Activated B cell treated with CpG ODN at 0.5 μM for 24 hours (primary cell): ENCODE measurements around the gene ADGRF5. TPM values are rescaled to one million over a fixed set of nuclear protein-coding genes. Genes with fewer than 3 reads are reported as not detected.

Source experiments
- ATAC-seq: fragments of 200-7000 bp; cut with Tn5 transposase; one replicate; pipeline ENCODE4 v1.10.0; 2021; ENCODE audit warnings: low read depth, mild to moderate bottlenecking, moderate library complexity
- CTCF ChIA-PET: fragments of 350-600 bp; sonication (Branson Sonifier 250); formaldehyde crosslinking; loops from one replicate; lab custom pipeline; 2021; ENCODE audit warnings: antibody characterized with exemption; lab: Charles Lee
- POLR2A ChIA-PET: fragments of 350-600 bp; sonication (Branson Sonifier 250); formaldehyde crosslinking; loops from one replicate; lab custom pipeline; 2021; ENCODE audit warnings: antibody characterized with exemption; lab: Charles Lee
- DNase-seq: peaks from one replicate; pipeline ENCODE4 v3.0.0; 2022
- H3K27ac Mint-ChIP-seq: one replicate; pipeline ENCODE4 v1.8.0; 2020; ENCODE audit warnings: mixed read lengths
- H3K27me3 Mint-ChIP-seq: one replicate; pipeline ENCODE4 v1.8.0; 2021; ENCODE audit warnings: mixed read lengths
- H3K36me3 Mint-ChIP-seq: one replicate; pipeline ENCODE4 v1.8.0; 2021; ENCODE audit warnings: low read depth, mixed read lengths
- H3K4me1 Mint-ChIP-seq: one replicate; pipeline ENCODE4 v1.8.0; 2021; ENCODE audit warnings: mixed read lengths
- H3K4me3 Mint-ChIP-seq: one replicate; pipeline ENCODE4 v1.8.0; 2020; ENCODE audit warnings: mild to moderate bottlenecking, mixed read lengths
- H3K9me3 Mint-ChIP-seq: one replicate; pipeline ENCODE4 v1.8.0; 2020; ENCODE audit warnings: mixed read lengths
- intact Hi-C: fragments of 100-400 bp; cut with micrococcal nuclease; formaldehyde crosslinking; loops from one replicate; pipeline ENCODE4 v1.15.1; 2024
- total RNA-seq: library from RNA; stranded (reverse); gene quantifications from 2 replicates; pipeline ENCODE4 v1.2.3, GENCODE V29; 2022
- TF ChIP-seq, protein P1 (sequence below): fragments of 200-600 bp; IDR thresholded peaks from one replicate; pipeline ENCODE4 v1.8.0; 2022; ENCODE audit warnings: antibody characterized with exemption, mild to moderate bottlenecking

The ADGRF5 gene
- total RNA-seq, 1 donor from 2014 or later, result not detected

DNA sequence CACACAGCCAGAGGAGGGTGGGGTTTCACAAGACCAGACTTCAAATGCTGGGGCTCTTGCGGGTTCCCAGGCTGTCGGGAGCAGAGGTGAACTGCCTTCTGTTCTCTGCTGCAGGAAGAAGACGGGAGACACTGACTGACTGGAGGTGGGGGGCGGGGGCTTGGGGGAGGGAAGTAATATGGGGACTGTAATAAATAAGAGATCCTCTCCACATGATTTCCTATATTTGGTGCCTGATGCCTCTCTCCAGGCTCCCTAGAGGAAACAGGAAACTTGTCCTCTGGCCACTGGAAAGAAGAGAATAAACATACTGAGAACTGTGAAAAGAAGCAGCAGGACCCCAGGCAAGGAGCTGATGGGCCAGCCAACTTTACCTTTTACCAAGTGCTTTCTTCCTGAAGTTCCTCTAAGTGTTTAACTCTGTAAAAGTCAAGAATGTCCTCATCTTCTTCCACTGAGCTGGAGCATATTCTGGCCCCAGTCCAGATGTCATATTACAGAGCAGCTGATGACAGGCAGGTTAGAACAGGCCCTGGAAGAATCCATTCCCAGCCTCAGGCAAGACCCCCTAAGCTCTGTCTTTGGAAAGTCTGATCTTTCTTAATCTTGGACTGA, 33.2 kb upstream of the ADGRF5 start:
- no peak for ATAC-seq
- Mint-ChIP-seq H3K4me1 (no peaks in the 10 kb centered on the region), H3K9me3 (no peaks in the 10 kb centered on the region), H3K27ac (no peak overlapping the region), H3K27me3 (peaks cover 9% of the 10 kb centered on the region), H3K36me3 (no peaks in the 10 kb centered on the region), H3K4me3 (no peak overlapping the region)
- TF ChIP-seq, protein P1, sequence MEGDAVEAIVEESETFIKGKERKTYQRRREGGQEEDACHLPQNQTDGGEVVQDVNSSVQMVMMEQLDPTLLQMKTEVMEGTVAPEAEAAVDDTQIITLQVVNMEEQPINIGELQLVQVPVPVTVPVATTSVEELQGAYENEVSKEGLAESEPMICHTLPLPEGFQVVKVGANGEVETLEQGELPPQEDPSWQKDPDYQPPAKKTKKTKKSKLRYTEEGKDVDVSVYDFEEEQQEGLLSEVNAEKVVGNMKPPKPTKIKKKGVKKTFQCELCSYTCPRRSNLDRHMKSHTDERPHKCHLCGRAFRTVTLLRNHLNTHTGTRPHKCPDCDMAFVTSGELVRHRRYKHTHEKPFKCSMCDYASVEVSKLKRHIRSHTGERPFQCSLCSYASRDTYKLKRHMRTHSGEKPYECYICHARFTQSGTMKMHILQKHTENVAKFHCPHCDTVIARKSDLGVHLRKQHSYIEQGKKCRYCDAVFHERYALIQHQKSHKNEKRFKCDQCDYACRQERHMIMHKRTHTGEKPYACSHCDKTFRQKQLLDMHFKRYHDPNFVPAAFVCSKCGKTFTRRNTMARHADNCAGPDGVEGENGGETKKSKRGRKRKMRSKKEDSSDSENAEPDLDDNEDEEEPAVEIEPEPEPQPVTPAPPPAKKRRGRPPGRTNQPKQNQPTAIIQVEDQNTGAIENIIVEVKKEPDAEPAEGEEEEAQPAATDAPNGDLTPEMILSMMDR, result no peak
- CTCF ChIA-PET, result no interaction called here
- POLR2A ChIA-PET, result no interaction called here
- intact Hi-C loops, result no loop called here
- DNase-seq, result no peak

DNA sequence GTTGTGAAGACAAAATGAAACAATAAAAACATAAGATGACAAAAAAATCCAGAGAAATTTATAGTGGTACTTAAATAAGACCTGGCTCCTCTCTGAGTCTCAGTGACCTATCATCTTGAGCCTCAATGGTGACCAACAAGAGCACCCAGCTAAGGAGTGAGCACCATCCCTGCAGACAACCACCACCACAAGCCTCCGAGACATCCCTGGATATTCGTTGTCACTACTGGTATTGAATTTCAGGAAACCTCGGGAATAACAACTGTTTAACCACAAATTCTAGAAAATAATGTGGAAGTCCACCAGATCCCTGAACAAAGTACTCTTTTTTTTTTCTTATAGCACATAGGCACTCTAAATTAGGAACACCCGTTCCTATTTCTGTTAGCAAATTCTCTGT, 32.2 kb upstream of the ADGRF5 start:
- no peak for DNase-seq
- no peak for ATAC-seq
- POLR2A ChIA-PET, result no interaction called here
- H3K4me3 Mint-ChIP-seq, result no peak overlapping the region
- CTCF ChIA-PET, result no interaction called here
- H3K36me3 Mint-ChIP-seq, result no peaks in the 10 kb centered on the region
- intact Hi-C loops, result no loop called here
- H3K9me3 Mint-ChIP-seq, result no peaks in the 10 kb centered on the region
- H3K4me1 Mint-ChIP-seq, result no peaks in the 10 kb centered on the region
- no peak overlapping the region for H3K27ac Mint-ChIP-seq
- TF ChIP-seq, protein P1, result no peak
- H3K27me3 Mint-ChIP-seq, result peaks cover 9% of the 10 kb centered on the region

DNA sequence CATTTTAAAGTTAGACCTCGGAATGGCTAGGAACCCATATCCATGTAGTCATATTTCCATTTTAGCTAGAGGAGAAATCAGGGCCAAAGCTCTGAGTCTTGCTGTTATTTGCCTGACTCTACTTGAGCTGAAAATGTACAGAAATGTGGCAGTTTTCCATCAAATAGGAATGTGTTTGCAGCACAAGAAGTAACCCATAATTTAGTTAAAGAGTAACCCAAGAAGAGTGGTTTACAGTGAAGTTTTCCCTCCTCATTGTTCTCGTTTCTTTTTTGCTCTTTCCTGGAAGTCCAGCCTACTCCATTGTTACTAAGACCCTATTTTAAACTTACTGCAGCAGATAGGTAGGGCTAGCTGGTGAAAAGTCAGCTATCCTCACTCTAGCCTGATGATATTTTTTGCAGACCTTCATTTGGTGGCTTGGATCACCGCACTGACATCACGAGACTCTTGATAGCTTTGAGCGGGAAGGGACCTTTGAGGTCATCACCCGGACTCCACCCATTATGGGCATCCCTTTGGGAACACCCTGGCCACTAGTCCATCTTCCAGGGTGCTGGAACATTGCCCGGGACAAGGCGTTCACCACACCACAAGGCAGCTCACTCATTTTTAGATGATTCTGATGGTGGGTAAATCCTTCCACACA, 28.0 kb upstream of the ADGRF5 start:
- no peak for ATAC-seq

GRCh38 chr6:46948699-46949098, 27.0 kb upstream of the ADGRF5 start:
- H3K36me3 Mint-ChIP-seq, result no peaks in the 10 kb centered on the region
- no peaks in the 10 kb centered on the region for H3K9me3 Mint-ChIP-seq
- H3K4me1 Mint-ChIP-seq, result no peaks in the 10 kb centered on the region
- ChIA-PET CTCF (no interaction called here), POLR2A (no interaction called here)
- no peak overlapping the region for H3K27ac Mint-ChIP-seq
- H3K27me3 Mint-ChIP-seq, result peaks cover 4% of the 10 kb centered on the region
- DNase-seq (no peak), ATAC-seq (no peak)
- no peak overlapping the region for H3K4me3 Mint-ChIP-seq
- intact Hi-C loops, result no loop called here
- TF ChIP-seq, protein P1, result no peak

More for the DNA sequence above, 28.0 kb upstream of the ADGRF5 start:
- Mint-ChIP-seq H3K4me1 (no peaks in the 10 kb centered on the region), H3K9me3 (no peaks in the 10 kb centered on the region), H3K36me3 (no peaks in the 10 kb centered on the region), H3K4me3 (no peak overlapping the region), H3K27me3 (peaks cover 4% of the 10 kb centered on the region), H3K27ac (no peak overlapping the region)
- intact Hi-C loops, result no loop called here
- DNase-seq, result no peak
- ChIA-PET CTCF (no interaction called here), POLR2A (no interaction called here)
- TF ChIP-seq, protein P1, result no peak

- POLR2A ChIA-PET, result no interaction called here
- Mint-ChIP-seq H3K27ac (no peak overlapping the region), H3K36me3 (no peaks in the 10 kb centered on the region), H3K4me3 (no peak overlapping the region), H3K4me1 (no peaks in the 10 kb centered on the region), H3K27me3 (peaks cover under 1% of the 10 kb centered on the region), H3K9me3 (no peaks in the 10 kb centered on the region)
- DNase-seq (no peak), ATAC-seq (no peak)
- TF ChIP-seq, protein P1, result no peak
- CTCF ChIA-PET, result no interaction called here
- intact Hi-C loops, result no loop called here
Observed at GRCh38 chr6:46947497-46947896, 25.8 kb upstream of the ADGRF5 start.
